ENCODE results near the gene ANO8. TPM values are rescaled to one million over a fixed set of nuclear protein-coding genes. Genes with fewer than 3 reads are reported as not detected.

Gene ANO8
- total RNA-seq, 1 experiment from 2014 or later, result 0.82 TPM

Other genes starting within 250 kb of the ANO8 start
- 34.0 and 39.8 TPM in 2 replicates for gene USE1, start 119.5 kb downstream of the ANO8 start, total RNA-seq (2014; rRNA removed; shearing (Covaris generic); ENCODE audit: low replicate concordance)
- 6.2 and 13.0 TPM in 2 replicates for gene OCEL1, start 108.6 kb downstream of the ANO8 start, total RNA-seq (2014; rRNA removed; shearing (Covaris generic); ENCODE audit: low replicate concordance)
- 8.6 and 20.3 TPM in 2 replicates for gene NR2F6, start 88.9 kb downstream of the ANO8 start, total RNA-seq (2014; rRNA removed; shearing (Covaris generic); ENCODE audit: low replicate concordance)
- 0.25 TPM in 1 of 2 replicates, not detected in the other for gene USHBP1, start 70.1 kb downstream of the ANO8 start, total RNA-seq (2014; rRNA removed; shearing (Covaris generic); ENCODE audit: low replicate concordance)
- 83.9 and 84.7 TPM in 2 replicates for gene BABAM1, start 67.4 kb downstream of the ANO8 start, total RNA-seq (2014; rRNA removed; shearing (Covaris generic); ENCODE audit: low replicate concordance)
- 19.6 and 29.4 TPM in 2 replicates for gene ANKLE1, start 53.0 kb downstream of the ANO8 start, total RNA-seq (2014; rRNA removed; shearing (Covaris generic); ENCODE audit: low replicate concordance)
- gene ABHD8, start 31.4 kb downstream of the ANO8 start, total RNA-seq (2014; rRNA removed; shearing (Covaris generic); ENCODE audit: low replicate concordance), result 0.37 and 2.0 TPM in 2 replicates
- 34.0 and 68.6 TPM in 2 replicates for gene MRPL34, start 29.0 kb downstream of the ANO8 start, total RNA-seq (2014; rRNA removed; shearing (Covaris generic); ENCODE audit: low replicate concordance)
- gene DDA1, start 25.3 kb downstream of the ANO8 start, total RNA-seq (2014; rRNA removed; shearing (Covaris generic); ENCODE audit: low replicate concordance), result 24.4 and 33.0 TPM in 2 replicates
- 29.3 and 88.1 TPM in 2 replicates for gene GTPBP3, start 2.7 kb upstream of the ANO8 start, total RNA-seq (2014; rRNA removed; shearing (Covaris generic); ENCODE audit: low replicate concordance)
- gene PLVAP, start 42.5 kb upstream of the ANO8 start, total RNA-seq (2014; rRNA removed; shearing (Covaris generic); ENCODE audit: low replicate concordance), result 0.22 and 0.41 TPM in 2 replicates
- gene CCDC194, start 59.3 kb upstream of the ANO8 start, total RNA-seq (2014; rRNA removed; shearing (Covaris generic); ENCODE audit: low replicate concordance), result 4.1 and 9.3 TPM in 2 replicates
- gene BST2, start 70.8 kb upstream of the ANO8 start, total RNA-seq (2014; rRNA removed; shearing (Covaris generic); ENCODE audit: low replicate concordance), result 56.2 and 156 TPM in 2 replicates
- gene MVB12A, start 85.2 kb upstream of the ANO8 start, total RNA-seq (2014; rRNA removed; shearing (Covaris generic); ENCODE audit: low replicate concordance), result 44.7 and 55.2 TPM in 2 replicates
- gene TMEM221, start 113.8 kb upstream of the ANO8 start, total RNA-seq (2014; rRNA removed; shearing (Covaris generic); ENCODE audit: low replicate concordance), result not detected in 2 replicates
- not detected in 2 replicates for gene NXNL1, start 126.1 kb upstream of the ANO8 start, total RNA-seq (2014; rRNA removed; shearing (Covaris generic); ENCODE audit: low replicate concordance)
- gene SLC27A1, start 135.7 kb upstream of the ANO8 start, total RNA-seq (2014; rRNA removed; shearing (Covaris generic); ENCODE audit: low replicate concordance), result 4.0 and 4.8 TPM in 2 replicates
- 93.0 and 130 TPM in 2 replicates for gene PGLS, start 176.8 kb upstream of the ANO8 start, total RNA-seq (2014; rRNA removed; shearing (Covaris generic); ENCODE audit: low replicate concordance)
- 25.0 and 25.5 TPM in 2 replicates for gene COLGALT1, start 220.8 kb upstream of the ANO8 start, total RNA-seq (2014; rRNA removed; shearing (Covaris generic); ENCODE audit: low replicate concordance)

All from Karpas-422 (cell line).